Measurements from ENCODE around the gene AFF1. TPM values are rescaled to one million over a fixed set of nuclear protein-coding genes. Genes with fewer than 3 reads are reported as not detected.

Gene AFF1
- total RNA-seq, 1 experiment from 2014 or later: 93.4 TPM

DNA sequence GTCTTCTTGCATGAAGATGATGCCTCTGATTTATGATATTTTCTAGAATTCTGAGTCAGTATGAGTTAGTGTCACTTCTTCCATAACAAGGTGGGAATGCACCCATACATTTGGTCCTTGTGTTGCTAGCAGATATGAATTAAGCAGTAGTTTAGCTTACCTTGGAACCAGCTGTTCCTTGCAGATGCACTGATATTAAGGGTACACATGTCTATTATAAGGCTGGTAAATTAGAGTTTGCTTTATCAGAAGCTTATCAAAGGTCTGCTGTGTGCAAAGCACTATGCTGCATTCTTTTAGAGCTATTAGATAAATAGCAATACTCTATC, 36.5 kb downstream of the AFF1 start:
- CTCF ChIA-PET: interaction anchor here (0.6 to 1.5 kb wide), 6 partner anchors 10 to 49 kb away, joined by 3 to 6 read pairs (median 4); partner anchors contain the start of gene AFF1
- Mint-ChIP-seq H3K36me3 (no peaks in the 10 kb centered on the region), H3K4me1 (peaks cover 56% of the 10 kb centered on the region), H3K27ac (0 out of 2 replicates have a peak overlapping the region, but pooled peaks have one; percentile 59), H3K27me3 (ENCODE audit: low read depth) (no peaks in the 10 kb centered on the region), H3K9me3 (no peaks in the 10 kb centered on the region), H3K4me3 (no peak overlapping the region)
- POLR2A ChIA-PET: interaction anchor here (0.6 kb wide), 1 partner anchor 64 kb away, joined by 4 read pairs; no protein-coding TSS in a partner anchor
- TF ChIP-seq ESRRA (CRISPR knock-in tag; IDR thresholded peaks at IDR 0.05; ENCODE audit: borderline replicate concordance) (no peak), FOXJ3 (CRISPR knock-in tag; IDR thresholded peaks at IDR 0.05; ENCODE audit: borderline replicate concordance) (no peak), IRF2 (CRISPR knock-in tag; IDR thresholded peaks at IDR 0.05; ENCODE audit: borderline replicate concordance, low read depth) (no peak), ZBTB21 (CRISPR knock-in tag; IDR thresholded peaks at IDR 0.05; ENCODE audit: borderline replicate concordance) (no peak), NFE2L1 (CRISPR knock-in tag; IDR thresholded peaks at IDR 0.05) (no peak), SMAD3 (CRISPR knock-in tag; IDR thresholded peaks at IDR 0.05; ENCODE audit: borderline replicate concordance) (no peak), RELA (CRISPR knock-in tag; IDR thresholded peaks at IDR 0.05; ENCODE audit: borderline replicate concordance) (no peak), ATF1 (CRISPR knock-in tag; IDR thresholded peaks at IDR 0.05) (no peak)
- TF ChIP-seq, protein P1, sequence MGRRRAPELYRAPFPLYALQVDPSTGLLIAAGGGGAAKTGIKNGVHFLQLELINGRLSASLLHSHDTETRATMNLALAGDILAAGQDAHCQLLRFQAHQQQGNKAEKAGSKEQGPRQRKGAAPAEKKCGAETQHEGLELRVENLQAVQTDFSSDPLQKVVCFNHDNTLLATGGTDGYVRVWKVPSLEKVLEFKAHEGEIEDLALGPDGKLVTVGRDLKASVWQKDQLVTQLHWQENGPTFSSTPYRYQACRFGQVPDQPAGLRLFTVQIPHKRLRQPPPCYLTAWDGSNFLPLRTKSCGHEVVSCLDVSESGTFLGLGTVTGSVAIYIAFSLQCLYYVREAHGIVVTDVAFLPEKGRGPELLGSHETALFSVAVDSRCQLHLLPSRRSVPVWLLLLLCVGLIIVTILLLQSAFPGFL (CRISPR knock-in tag; IDR thresholded peaks at IDR 0.05; ENCODE audit: borderline replicate concordance): no peak
- TF ChIP-seq, protein P2, sequence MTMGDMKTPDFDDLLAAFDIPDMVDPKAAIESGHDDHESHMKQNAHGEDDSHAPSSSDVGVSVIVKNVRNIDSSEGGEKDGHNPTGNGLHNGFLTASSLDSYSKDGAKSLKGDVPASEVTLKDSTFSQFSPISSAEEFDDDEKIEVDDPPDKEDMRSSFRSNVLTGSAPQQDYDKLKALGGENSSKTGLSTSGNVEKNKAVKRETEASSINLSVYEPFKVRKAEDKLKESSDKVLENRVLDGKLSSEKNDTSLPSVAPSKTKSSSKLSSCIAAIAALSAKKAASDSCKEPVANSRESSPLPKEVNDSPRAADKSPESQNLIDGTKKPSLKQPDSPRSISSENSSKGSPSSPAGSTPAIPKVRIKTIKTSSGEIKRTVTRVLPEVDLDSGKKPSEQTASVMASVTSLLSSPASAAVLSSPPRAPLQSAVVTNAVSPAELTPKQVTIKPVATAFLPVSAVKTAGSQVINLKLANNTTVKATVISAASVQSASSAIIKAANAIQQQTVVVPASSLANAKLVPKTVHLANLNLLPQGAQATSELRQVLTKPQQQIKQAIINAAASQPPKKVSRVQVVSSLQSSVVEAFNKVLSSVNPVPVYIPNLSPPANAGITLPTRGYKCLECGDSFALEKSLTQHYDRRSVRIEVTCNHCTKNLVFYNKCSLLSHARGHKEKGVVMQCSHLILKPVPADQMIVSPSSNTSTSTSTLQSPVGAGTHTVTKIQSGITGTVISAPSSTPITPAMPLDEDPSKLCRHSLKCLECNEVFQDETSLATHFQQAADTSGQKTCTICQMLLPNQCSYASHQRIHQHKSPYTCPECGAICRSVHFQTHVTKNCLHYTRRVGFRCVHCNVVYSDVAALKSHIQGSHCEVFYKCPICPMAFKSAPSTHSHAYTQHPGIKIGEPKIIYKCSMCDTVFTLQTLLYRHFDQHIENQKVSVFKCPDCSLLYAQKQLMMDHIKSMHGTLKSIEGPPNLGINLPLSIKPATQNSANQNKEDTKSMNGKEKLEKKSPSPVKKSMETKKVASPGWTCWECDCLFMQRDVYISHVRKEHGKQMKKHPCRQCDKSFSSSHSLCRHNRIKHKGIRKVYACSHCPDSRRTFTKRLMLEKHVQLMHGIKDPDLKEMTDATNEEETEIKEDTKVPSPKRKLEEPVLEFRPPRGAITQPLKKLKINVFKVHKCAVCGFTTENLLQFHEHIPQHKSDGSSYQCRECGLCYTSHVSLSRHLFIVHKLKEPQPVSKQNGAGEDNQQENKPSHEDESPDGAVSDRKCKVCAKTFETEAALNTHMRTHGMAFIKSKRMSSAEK (CRISPR knock-in tag; IDR thresholded peaks at IDR 0.05; ENCODE audit: borderline replicate concordance): no peak
- TF ChIP-seq, protein P3, sequence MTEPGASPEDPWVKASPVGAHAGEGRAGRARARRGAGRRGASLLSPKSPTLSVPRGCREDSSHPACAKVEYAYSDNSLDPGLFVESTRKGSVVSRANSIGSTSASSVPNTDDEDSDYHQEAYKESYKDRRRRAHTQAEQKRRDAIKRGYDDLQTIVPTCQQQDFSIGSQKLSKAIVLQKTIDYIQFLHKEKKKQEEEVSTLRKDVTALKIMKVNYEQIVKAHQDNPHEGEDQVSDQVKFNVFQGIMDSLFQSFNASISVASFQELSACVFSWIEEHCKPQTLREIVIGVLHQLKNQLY (CRISPR knock-in tag; IDR thresholded peaks at IDR 0.05): no peak
- ATAC-seq (no peak), DNase-seq (ENCODE audit: low spot score) (no peak)

DNA sequence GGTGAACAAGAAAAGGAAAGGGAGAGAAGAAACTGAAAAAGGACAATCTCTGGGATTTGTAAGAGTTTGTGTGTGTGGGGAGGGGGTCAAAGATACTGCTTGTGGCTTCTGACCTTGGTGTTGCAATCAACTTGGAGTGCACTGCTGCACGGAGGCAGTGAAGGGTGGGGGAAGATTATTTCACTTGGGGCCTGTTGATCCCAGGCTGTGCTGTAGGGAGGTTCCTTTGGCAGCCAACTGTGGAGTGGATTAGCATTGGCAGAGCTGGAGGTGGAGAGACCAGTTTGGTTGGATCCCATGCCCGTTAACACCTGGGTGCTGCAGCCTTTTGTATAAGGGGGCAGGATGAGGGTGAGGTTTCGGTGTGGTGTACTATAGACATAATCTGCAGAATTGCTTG, 38.2 kb downstream of the AFF1 start:
- POLR2A ChIA-PET: interaction anchor here (1.0 kb wide), 1 partner anchor 28 kb away, joined by 3 read pairs; no protein-coding TSS in a partner anchor
- Mint-ChIP-seq H3K4me3 (no peak overlapping the region), H3K27me3 (ENCODE audit: low read depth) (no peaks in the 10 kb centered on the region), H3K27ac (peak overlapping the region; percentile 83), H3K36me3 (no peaks in the 10 kb centered on the region), H3K9me3 (no peaks in the 10 kb centered on the region), H3K4me1 (peaks cover 67% of the 10 kb centered on the region)
- CTCF ChIA-PET: interaction anchor here (1.2 to 1.4 kb wide), 3 partner anchors 11 to 37 kb away, joined by 3 to 5 read pairs (median 4); no protein-coding TSS in a partner anchor
- TF ChIP-seq, protein P4, sequence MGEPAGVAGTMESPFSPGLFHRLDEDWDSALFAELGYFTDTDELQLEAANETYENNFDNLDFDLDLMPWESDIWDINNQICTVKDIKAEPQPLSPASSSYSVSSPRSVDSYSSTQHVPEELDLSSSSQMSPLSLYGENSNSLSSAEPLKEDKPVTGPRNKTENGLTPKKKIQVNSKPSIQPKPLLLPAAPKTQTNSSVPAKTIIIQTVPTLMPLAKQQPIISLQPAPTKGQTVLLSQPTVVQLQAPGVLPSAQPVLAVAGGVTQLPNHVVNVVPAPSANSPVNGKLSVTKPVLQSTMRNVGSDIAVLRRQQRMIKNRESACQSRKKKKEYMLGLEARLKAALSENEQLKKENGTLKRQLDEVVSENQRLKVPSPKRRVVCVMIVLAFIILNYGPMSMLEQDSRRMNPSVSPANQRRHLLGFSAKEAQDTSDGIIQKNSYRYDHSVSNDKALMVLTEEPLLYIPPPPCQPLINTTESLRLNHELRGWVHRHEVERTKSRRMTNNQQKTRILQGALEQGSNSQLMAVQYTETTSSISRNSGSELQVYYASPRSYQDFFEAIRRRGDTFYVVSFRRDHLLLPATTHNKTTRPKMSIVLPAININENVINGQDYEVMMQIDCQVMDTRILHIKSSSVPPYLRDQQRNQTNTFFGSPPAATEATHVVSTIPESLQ (CRISPR knock-in tag; IDR thresholded peaks at IDR 0.05): no peak
- TF ChIP-seq ZNF138 (CRISPR knock-in tag; conservative IDR thresholded peaks at IDR 0.05): no peak
- TF ChIP-seq ZNF219 (CRISPR knock-in tag; IDR thresholded peaks at IDR 0.05; ENCODE audit: borderline replicate concordance): no peak
- TF ChIP-seq, protein P5, sequence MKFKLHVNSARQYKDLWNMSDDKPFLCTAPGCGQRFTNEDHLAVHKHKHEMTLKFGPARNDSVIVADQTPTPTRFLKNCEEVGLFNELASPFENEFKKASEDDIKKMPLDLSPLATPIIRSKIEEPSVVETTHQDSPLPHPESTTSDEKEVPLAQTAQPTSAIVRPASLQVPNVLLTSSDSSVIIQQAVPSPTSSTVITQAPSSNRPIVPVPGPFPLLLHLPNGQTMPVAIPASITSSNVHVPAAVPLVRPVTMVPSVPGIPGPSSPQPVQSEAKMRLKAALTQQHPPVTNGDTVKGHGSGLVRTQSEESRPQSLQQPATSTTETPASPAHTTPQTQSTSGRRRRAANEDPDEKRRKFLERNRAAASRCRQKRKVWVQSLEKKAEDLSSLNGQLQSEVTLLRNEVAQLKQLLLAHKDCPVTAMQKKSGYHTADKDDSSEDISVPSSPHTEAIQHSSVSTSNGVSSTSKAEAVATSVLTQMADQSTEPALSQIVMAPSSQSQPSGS (CRISPR knock-in tag; IDR thresholded peaks at IDR 0.05; ENCODE audit: borderline replicate concordance, low read depth): no peak
- TF ChIP-seq, protein P6, sequence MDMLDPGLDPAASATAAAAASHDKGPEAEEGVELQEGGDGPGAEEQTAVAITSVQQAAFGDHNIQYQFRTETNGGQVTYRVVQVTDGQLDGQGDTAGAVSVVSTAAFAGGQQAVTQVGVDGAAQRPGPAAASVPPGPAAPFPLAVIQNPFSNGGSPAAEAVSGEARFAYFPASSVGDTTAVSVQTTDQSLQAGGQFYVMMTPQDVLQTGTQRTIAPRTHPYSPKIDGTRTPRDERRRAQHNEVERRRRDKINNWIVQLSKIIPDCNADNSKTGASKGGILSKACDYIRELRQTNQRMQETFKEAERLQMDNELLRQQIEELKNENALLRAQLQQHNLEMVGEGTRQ (CRISPR knock-in tag; IDR thresholded peaks at IDR 0.05): no peak
- no peak for TF ChIP-seq NR2C2 (CRISPR knock-in tag; IDR thresholded peaks at IDR 0.05)
- no peak for TF ChIP-seq ZNF263 (CRISPR knock-in tag; IDR thresholded peaks at IDR 0.05; ENCODE audit: low read depth)
- TF ChIP-seq GTF2I (CRISPR knock-in tag; conservative IDR thresholded peaks at IDR 0.05): no peak
- ATAC-seq (peak; percentile 85), DNase-seq (ENCODE audit: low spot score) (peak; percentile 19)

Data from WTC11 (cell line).